ENCODE data around the gene SEC14L1.

DNA sequence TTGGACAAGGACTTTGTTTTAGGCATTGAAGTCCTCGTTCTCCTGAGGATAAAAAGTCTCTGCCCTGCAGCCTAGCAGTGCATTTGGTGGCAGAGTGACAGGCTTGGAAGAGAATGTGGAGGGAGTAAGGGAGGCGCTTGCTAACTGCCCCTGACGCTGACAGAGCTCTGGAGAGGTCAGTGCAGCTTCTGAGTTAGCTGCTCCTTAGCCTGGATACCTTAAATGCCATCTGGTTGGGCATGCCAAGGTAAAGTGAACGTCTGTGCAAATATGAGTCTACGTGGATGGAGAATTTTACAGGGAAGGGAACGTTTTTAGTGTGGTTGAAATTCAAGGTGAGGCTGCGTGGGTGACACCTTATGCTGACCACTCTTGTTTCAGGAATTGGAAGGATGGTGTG lies 44.4 kb downstream of the SEC14L1 start:
- TF ChIP-seq, protein P1, sequence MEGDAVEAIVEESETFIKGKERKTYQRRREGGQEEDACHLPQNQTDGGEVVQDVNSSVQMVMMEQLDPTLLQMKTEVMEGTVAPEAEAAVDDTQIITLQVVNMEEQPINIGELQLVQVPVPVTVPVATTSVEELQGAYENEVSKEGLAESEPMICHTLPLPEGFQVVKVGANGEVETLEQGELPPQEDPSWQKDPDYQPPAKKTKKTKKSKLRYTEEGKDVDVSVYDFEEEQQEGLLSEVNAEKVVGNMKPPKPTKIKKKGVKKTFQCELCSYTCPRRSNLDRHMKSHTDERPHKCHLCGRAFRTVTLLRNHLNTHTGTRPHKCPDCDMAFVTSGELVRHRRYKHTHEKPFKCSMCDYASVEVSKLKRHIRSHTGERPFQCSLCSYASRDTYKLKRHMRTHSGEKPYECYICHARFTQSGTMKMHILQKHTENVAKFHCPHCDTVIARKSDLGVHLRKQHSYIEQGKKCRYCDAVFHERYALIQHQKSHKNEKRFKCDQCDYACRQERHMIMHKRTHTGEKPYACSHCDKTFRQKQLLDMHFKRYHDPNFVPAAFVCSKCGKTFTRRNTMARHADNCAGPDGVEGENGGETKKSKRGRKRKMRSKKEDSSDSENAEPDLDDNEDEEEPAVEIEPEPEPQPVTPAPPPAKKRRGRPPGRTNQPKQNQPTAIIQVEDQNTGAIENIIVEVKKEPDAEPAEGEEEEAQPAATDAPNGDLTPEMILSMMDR (IDR thresholded peaks at IDR 0.05; ENCODE audit: low read depth, low read length, missing input control), result no peak
- TF ChIP-seq TAF1 (conservative IDR thresholded peaks at IDR 0.05) (no peak), RXRA (IDR thresholded peaks at IDR 0.05) (no peak)
- TF ChIP-seq, protein P2, sequence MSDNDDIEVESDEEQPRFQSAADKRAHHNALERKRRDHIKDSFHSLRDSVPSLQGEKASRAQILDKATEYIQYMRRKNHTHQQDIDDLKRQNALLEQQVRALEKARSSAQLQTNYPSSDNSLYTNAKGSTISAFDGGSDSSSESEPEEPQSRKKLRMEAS (IDR thresholded peaks at IDR 0.05), result no peak
- TF ChIP-seq, protein P3, sequence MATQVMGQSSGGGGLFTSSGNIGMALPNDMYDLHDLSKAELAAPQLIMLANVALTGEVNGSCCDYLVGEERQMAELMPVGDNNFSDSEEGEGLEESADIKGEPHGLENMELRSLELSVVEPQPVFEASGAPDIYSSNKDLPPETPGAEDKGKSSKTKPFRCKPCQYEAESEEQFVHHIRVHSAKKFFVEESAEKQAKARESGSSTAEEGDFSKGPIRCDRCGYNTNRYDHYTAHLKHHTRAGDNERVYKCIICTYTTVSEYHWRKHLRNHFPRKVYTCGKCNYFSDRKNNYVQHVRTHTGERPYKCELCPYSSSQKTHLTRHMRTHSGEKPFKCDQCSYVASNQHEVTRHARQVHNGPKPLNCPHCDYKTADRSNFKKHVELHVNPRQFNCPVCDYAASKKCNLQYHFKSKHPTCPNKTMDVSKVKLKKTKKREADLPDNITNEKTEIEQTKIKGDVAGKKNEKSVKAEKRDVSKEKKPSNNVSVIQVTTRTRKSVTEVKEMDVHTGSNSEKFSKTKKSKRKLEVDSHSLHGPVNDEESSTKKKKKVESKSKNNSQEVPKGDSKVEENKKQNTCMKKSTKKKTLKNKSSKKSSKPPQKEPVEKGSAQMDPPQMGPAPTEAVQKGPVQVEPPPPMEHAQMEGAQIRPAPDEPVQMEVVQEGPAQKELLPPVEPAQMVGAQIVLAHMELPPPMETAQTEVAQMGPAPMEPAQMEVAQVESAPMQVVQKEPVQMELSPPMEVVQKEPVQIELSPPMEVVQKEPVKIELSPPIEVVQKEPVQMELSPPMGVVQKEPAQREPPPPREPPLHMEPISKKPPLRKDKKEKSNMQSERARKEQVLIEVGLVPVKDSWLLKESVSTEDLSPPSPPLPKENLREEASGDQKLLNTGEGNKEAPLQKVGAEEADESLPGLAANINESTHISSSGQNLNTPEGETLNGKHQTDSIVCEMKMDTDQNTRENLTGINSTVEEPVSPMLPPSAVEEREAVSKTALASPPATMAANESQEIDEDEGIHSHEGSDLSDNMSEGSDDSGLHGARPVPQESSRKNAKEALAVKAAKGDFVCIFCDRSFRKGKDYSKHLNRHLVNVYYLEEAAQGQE (IDR thresholded peaks at IDR 0.05), result no peak
